Astrocyte (in vitro differentiated cells and primary cell): ENCODE results near the gene PTPRD.

Experiments
- CTCF ChIP-seq: IDR thresholded peaks from 2 replicates; pipeline ENCODE4 v1.5.1; 2011; ENCODE audit warnings: low read depth, mild to moderate bottlenecking, inconsistent platforms, low read length, moderate library complexity; ENCODE audit not compliant: insufficient read depth
- EZH2 ChIP-seq: IDR thresholded peaks from 2 replicates; pipeline ENCODE4 v1.6.1; 2012; ENCODE audit warnings: mild to moderate bottlenecking, low read length, inconsistent platforms; ENCODE audit not compliant: insufficient read depth

- TF ChIP-seq CTCF (no peak), EZH2 (no peak)
These were observed 1910.9 kb downstream of the PTPRD start for GRCh38 chr9:8701904-8702303.
